ENCODE results near the gene SLC9A9. TPM values are rescaled to one million over a fixed set of nuclear protein-coding genes. Genes with fewer than 3 reads are reported as not detected.

SLC9A9 gene
- total RNA-seq, 2 donors from 2014 or later: 1.3 to 3.7 TPM

DNA sequence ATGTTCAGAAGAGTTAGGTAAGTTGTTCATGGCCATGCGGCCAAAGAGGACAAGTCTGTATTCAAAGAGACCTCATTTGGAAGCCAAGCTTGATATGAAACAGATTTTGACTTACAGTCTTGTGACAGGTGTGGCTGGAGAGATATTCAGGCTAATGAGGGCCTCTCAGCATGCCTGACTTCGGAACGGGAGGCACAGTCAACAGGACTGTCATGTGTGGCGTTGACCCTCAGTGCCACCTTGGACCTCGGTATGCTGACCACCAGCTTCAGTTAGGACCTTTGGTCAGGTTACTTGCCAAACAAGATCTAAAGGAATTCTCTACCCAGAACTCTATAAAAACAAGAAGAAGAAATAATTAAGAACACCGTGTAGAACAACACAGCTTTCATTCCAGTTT is 604.6 kb downstream of the SLC9A9 start:
- H3K4me1 ChIP-seq (ENCODE audit: control insufficient read depth, insufficient read depth, low read length): no peaks in the 10 kb centered on the region
- Mint-ChIP-seq H3K27me3 (ENCODE audit: insufficient read depth) (peaks cover 20% of the 10 kb centered on the region), H3K4me1 (peaks cover 8% of the 10 kb centered on the region), H3K9me3 (no peaks in the 10 kb centered on the region), H3K27ac (no peak overlapping the region), H3K36me3 (ENCODE audit: low read depth) (no peaks in the 10 kb centered on the region), H3K4me3 (no peak overlapping the region)
- TF ChIP-seq, protein P1, sequence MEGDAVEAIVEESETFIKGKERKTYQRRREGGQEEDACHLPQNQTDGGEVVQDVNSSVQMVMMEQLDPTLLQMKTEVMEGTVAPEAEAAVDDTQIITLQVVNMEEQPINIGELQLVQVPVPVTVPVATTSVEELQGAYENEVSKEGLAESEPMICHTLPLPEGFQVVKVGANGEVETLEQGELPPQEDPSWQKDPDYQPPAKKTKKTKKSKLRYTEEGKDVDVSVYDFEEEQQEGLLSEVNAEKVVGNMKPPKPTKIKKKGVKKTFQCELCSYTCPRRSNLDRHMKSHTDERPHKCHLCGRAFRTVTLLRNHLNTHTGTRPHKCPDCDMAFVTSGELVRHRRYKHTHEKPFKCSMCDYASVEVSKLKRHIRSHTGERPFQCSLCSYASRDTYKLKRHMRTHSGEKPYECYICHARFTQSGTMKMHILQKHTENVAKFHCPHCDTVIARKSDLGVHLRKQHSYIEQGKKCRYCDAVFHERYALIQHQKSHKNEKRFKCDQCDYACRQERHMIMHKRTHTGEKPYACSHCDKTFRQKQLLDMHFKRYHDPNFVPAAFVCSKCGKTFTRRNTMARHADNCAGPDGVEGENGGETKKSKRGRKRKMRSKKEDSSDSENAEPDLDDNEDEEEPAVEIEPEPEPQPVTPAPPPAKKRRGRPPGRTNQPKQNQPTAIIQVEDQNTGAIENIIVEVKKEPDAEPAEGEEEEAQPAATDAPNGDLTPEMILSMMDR (conservative IDR thresholded peaks at IDR 0.05): no peak
- H3K27me3 ChIP-seq (ENCODE audit: control insufficient read depth, insufficient read depth, low read length, poor library complexity, severe bottlenecking): no peaks in the 10 kb centered on the region
- WGBS, 2 experiments (ENCODE audit: insufficient coverage in 1 of 2, insufficient read length in 1 of 2): 90 to 100% methylated on average over 5 to 6 of the region's 6 CpGs
- no peak overlapping the region for H3K9ac ChIP-seq (ENCODE audit: extremely low read depth, low read length, poor library complexity, severe bottlenecking)
- no peaks in the 10 kb centered on the region for H3K36me3 ChIP-seq (ENCODE audit: control insufficient read depth, insufficient read depth, low read length)
- no peaks in the 10 kb centered on the region for H3K9me3 ChIP-seq (ENCODE audit: control insufficient read depth, low read length)
- no peak overlapping the region for H3K4me3 ChIP-seq (ENCODE audit: low read length)
- no peak overlapping the region for H3K27ac ChIP-seq (ENCODE audit: low read depth, low read length)
- DNase-seq: no peak

DNA sequence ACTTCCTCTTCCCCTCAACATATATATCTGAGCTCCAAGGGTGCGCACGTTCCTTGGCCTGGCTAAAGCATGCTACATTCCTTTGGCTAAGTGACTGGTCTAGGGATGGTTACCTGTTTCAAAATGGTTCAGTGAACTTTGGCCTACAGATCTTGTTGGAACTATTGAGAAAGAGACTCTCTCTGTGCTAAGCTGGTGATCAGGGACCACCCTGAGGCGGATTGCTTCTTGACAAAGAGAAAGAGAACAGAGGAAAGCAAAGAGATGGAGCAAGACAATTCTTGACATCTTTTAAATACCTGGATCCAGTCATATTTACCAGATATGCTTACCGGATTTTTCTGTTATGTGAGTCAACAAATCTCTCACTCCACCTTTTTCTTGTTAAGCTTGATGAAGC is 605.6 kb downstream of the SLC9A9 start:
- Mint-ChIP-seq H3K27ac (no peak overlapping the region), H3K27me3 (ENCODE audit: insufficient read depth) (peaks cover 16% of the 10 kb centered on the region), H3K9me3 (no peaks in the 10 kb centered on the region), H3K4me3 (no peak overlapping the region), H3K36me3 (ENCODE audit: low read depth) (no peaks in the 10 kb centered on the region), H3K4me1 (peaks cover 8% of the 10 kb centered on the region)
- no peaks in the 10 kb centered on the region for H3K36me3 ChIP-seq (ENCODE audit: control insufficient read depth, insufficient read depth, low read length)
- no peak overlapping the region for H3K4me3 ChIP-seq (ENCODE audit: low read length)
- H3K9ac ChIP-seq (ENCODE audit: extremely low read depth, low read length, poor library complexity, severe bottlenecking): no peak overlapping the region
- H3K27me3 ChIP-seq (ENCODE audit: control insufficient read depth, insufficient read depth, low read length, poor library complexity, severe bottlenecking): no peaks in the 10 kb centered on the region
- no peak overlapping the region for H3K27ac ChIP-seq (ENCODE audit: low read depth, low read length)
- TF ChIP-seq, protein P1 (conservative IDR thresholded peaks at IDR 0.05): no peak
- 72 to 100% methylated on average over 3 to 4 of the region's 4 CpGs for WGBS, 2 experiments (ENCODE audit: insufficient coverage in 1 of 2, insufficient read length in 1 of 2)
- H3K9me3 ChIP-seq (ENCODE audit: control insufficient read depth, low read length): no peaks in the 10 kb centered on the region
- H3K4me1 ChIP-seq (ENCODE audit: control insufficient read depth, insufficient read depth, low read length): no peaks in the 10 kb centered on the region
- no peak for DNase-seq

DNA sequence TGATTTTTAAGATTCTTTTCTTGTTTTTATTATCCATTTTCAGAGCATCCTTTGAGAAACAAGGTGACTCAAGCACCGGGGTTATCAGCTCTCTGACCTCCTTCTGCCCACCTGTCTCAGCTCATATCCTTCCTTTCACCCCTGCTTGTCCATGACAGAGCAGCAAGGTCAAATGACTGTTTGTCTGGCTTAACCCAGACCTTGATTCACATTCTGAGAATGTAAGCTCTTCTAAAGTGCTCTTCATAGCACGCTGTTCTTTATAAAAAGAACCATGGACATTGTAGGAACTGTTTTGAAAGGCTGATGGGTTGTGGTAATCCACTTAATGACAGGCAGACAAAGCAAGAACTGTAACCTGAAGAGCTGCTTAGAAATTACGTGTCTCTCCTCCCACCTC is 606.2 kb downstream of the SLC9A9 start:
- TF ChIP-seq, protein P1 (conservative IDR thresholded peaks at IDR 0.05): no peak
- WGBS, 2 experiments (ENCODE audit: insufficient coverage in 1 of 2, insufficient read length in 1 of 2): 87 to 96% methylated on average over 3 of the region's 3 CpGs

More for the DNA sequence above, 606.2 kb downstream of the SLC9A9 start:
- Histone ChIP-seq H3K9me3 (ENCODE audit: control insufficient read depth, low read length) (no peaks in the 10 kb centered on the region), H3K9ac (ENCODE audit: extremely low read depth, low read length, poor library complexity, severe bottlenecking) (no peak overlapping the region), H3K4me3 (ENCODE audit: low read length) (no peak overlapping the region), H3K27me3 (ENCODE audit: control insufficient read depth, insufficient read depth, low read length, poor library complexity, severe bottlenecking) (no peaks in the 10 kb centered on the region), H3K36me3 (ENCODE audit: control insufficient read depth, insufficient read depth, low read length) (no peaks in the 10 kb centered on the region), H3K4me1 (ENCODE audit: control insufficient read depth, insufficient read depth, low read length) (no peaks in the 10 kb centered on the region), H3K27ac (ENCODE audit: low read depth, low read length) (no peak overlapping the region)
- Mint-ChIP-seq H3K9me3 (no peaks in the 10 kb centered on the region), H3K27ac (no peak overlapping the region), H3K4me1 (peaks cover 4% of the 10 kb centered on the region), H3K36me3 (ENCODE audit: low read depth) (no peaks in the 10 kb centered on the region), H3K27me3 (ENCODE audit: insufficient read depth) (peaks cover 14% of the 10 kb centered on the region), H3K4me3 (no peak overlapping the region)
- DNase-seq: no peak
